MCF 10A (cell line): Measurements from ENCODE around the gene TGIF2. TPM values are rescaled to one million over a fixed set of nuclear protein-coding genes. Genes with fewer than 3 reads are reported as not detected.

Source experiments
- BruUV-seq: library from RNA; stranded (reverse); fragments of 400-500 nt; replicated peaks from 2 replicates; lab custom pipeline; 2021; lab: Mats Ljungman, UMichigan
- CTCF ChIA-PET: fragments of 300-600 bp; sonication (Branson Sonifier 250); formaldehyde crosslinking; extraction: SDS; loops from one replicate; lab custom pipeline; 2021; ENCODE audit warnings: antibody characterized with exemption, inconsistent platforms; lab: Yijun Ruan, JAX
- POLR2A ChIA-PET: fragments of 300-600, 350-650 bp; sonication (Branson Sonifier 250); formaldehyde crosslinking; extraction: SDS; loops from one replicate; lab custom pipeline; 2020; ENCODE audit warnings: antibody characterized with exemption, inconsistent platforms; lab: Yijun Ruan, JAX
- DNase-seq: peaks from one replicate; pipeline ENCODE4 v3.0.0-alpha.2; 2018; ENCODE audit not compliant: unreplicated experiment
- H3K27ac Mint-ChIP-seq: one replicate; pipeline ENCODE4 v1.8.0; 2022; ENCODE audit warnings: mild to moderate bottlenecking, low read depth, mixed read lengths; ENCODE audit not compliant: unreplicated experiment
- H3K27me3 Mint-ChIP-seq: one replicate; pipeline ENCODE4 v1.8.0; 2022; ENCODE audit warnings: mixed read lengths; ENCODE audit not compliant: insufficient read depth, unreplicated experiment
- H3K36me3 Mint-ChIP-seq: one replicate; pipeline ENCODE4 v1.8.0; 2022; ENCODE audit warnings: mild to moderate bottlenecking, moderate library complexity, mixed read lengths; ENCODE audit not compliant: insufficient read depth, unreplicated experiment
- H3K4me1 Mint-ChIP-seq: one replicate; pipeline ENCODE4 v1.8.0; 2022; ENCODE audit warnings: mixed read lengths; ENCODE audit not compliant: insufficient read depth, unreplicated experiment
- H3K4me3 Mint-ChIP-seq: one replicate; pipeline ENCODE4 v1.8.0; 2022; ENCODE audit warnings: mild to moderate bottlenecking, moderate library complexity, mixed read lengths; ENCODE audit not compliant: unreplicated experiment
- H3K9me3 Mint-ChIP-seq: one replicate; pipeline ENCODE4 v1.8.0; 2022; ENCODE audit warnings: mixed read lengths; ENCODE audit not compliant: unreplicated experiment
- CTCF ChIP-seq: fragments of 200-600 bp; IDR thresholded peaks from one replicate; pipeline ENCODE4 v1.8.0; 2022; ENCODE audit warnings: antibody characterized with exemption, mild to moderate bottlenecking; ENCODE audit not compliant: unreplicated experiment
- intact Hi-C: fragments of 100-400 bp; cut with micrococcal nuclease; formaldehyde crosslinking; loops from 2 replicates; pipeline ENCODE4 v1.14.1; 2022
- total RNA-seq: library from RNA; stranded (reverse); gene quantifications from 2 replicates; pipeline ENCODE4 v1.2.3, GENCODE V29; 2022

TGIF2 gene
- total RNA-seq, 1 experiment from 2014 or later = 9.7 TPM

- ChIA-PET CTCF (interaction anchor here (0.6 to 1.1 kb wide), 5 partner anchors 11 to 1655 kb away, joined by 3 to 12 read pairs (median 4); no protein-coding TSS in a partner anchor), POLR2A (no interaction called here)
- no TSS peak for BruUV-seq
- H3K4me3 Mint-ChIP-seq = no peak overlapping the region
- peaks cover 8% of the 10 kb centered on the region for H3K4me1 Mint-ChIP-seq
- intact Hi-C loops = no loop called here
- H3K27me3 Mint-ChIP-seq = no peaks in the 10 kb centered on the region
- no peak for TF ChIP-seq CTCF
- H3K27ac Mint-ChIP-seq = peak overlapping the region; percentile 61
- peaks cover 8% of the 10 kb centered on the region for H3K36me3 Mint-ChIP-seq
- DNase-seq = peak; percentile 17
- H3K9me3 Mint-ChIP-seq = no peaks in the 10 kb centered on the region
Observed at GRCh38 chr20:36541768-36542488, 31.5 kb upstream of the TGIF2 start.

GRCh38 chr20:36542516-36543183 lies 30.7 kb upstream of the TGIF2 start:
- intact Hi-C loops = no loop called here
- H3K27me3 Mint-ChIP-seq = no peaks in the 10 kb centered on the region
- no peak overlapping the region for H3K4me3 Mint-ChIP-seq
- no peak for DNase-seq
- POLR2A ChIA-PET = interaction anchor here (1.9 kb wide), 1 partner anchor 63 kb away, joined by 7 read pairs; the partner anchor contains the start of gene RAB5IF
- CTCF ChIA-PET = interaction anchor here (0.6 to 1.3 kb wide), 4 partner anchors 11 to 104 kb away, joined by 3 to 12 read pairs (median 4); no protein-coding TSS in a partner anchor
- peaks cover 8% of the 10 kb centered on the region for H3K36me3 Mint-ChIP-seq
- no peak for TF ChIP-seq CTCF
- H3K9me3 Mint-ChIP-seq = no peaks in the 10 kb centered on the region
- no peak overlapping the region for H3K27ac Mint-ChIP-seq
- no TSS peak for BruUV-seq
- H3K4me1 Mint-ChIP-seq = peaks cover 8% of the 10 kb centered on the region

GRCh38 chr20:36543184-36544133 lies 29.9 kb upstream of the TGIF2 start:
- BruUV-seq = no TSS peak
- POLR2A ChIA-PET = interaction anchor here (0.6 to 2.3 kb wide), 5 partner anchors 51 to 78 kb away, joined by 3 to 8 read pairs (median 3); partner anchors contain the start of gene RAB5IF
- peak; percentile 22 for DNase-seq
- TF ChIP-seq CTCF = no peak
- H3K27ac Mint-ChIP-seq = no peak overlapping the region
- H3K36me3 Mint-ChIP-seq = peaks cover 8% of the 10 kb centered on the region
- H3K4me1 Mint-ChIP-seq = peaks cover 8% of the 10 kb centered on the region
- H3K27me3 Mint-ChIP-seq = no peaks in the 10 kb centered on the region
- CTCF ChIA-PET = interaction anchor here (1.1 to 1.5 kb wide), 3 partner anchors 61 to 265 kb away, joined by 3 to 6 read pairs (median 5); no protein-coding TSS in a partner anchor
- no peak overlapping the region for H3K4me3 Mint-ChIP-seq
- intact Hi-C loops = no loop called here
- no peaks in the 10 kb centered on the region for H3K9me3 Mint-ChIP-seq
